Duodenal mucosa (tissue), 2 donors: ENCODE results near the gene TDRD6.

Experiments used
- H3K27ac ChIP-seq: one replicate; pipeline ENCODE4 v1.7.0; 2013; ENCODE audit warnings: low read depth, low read length
- H3K27me3 ChIP-seq, 2 donors: one replicate each; pipeline ENCODE4 v1.7.0; 2013; ENCODE audit warnings: low read length in 2 of 2, control low read depth in 1 of 2; ENCODE audit not compliant: insufficient read depth in 2 of 2, control insufficient read depth in 1 of 2
- H3K36me3 ChIP-seq, 2 donors: one replicate each; pipeline ENCODE4 v1.7.0; 2013; ENCODE audit warnings: low read length in 2 of 2, control low read depth in 1 of 2; ENCODE audit not compliant: insufficient read depth in 2 of 2, control insufficient read depth in 1 of 2
- H3K4me1 ChIP-seq, 2 donors: one replicate each; pipeline ENCODE4 v1.7.0; 2013; ENCODE audit warnings: low read length in 2 of 2, control low read depth in 1 of 2; ENCODE audit not compliant: insufficient read depth in 2 of 2, control insufficient read depth in 1 of 2
- H3K4me3 ChIP-seq, 2 donors: one replicate each; pipeline ENCODE4 v1.7.0; 2013; ENCODE audit warnings: low read length in 2 of 2, low read depth in 1 of 2
- H3K9ac ChIP-seq, 2 donors: one replicate each; pipeline ENCODE4 v1.7.0; 2013; ENCODE audit warnings: low read length in 2 of 2, low read depth in 1 of 2
- H3K9me3 ChIP-seq, 2 donors: one replicate each; pipeline ENCODE4 v1.7.0; 2013; ENCODE audit warnings: low read length in 2 of 2, control low read depth in 1 of 2; ENCODE audit not compliant: control insufficient read depth in 1 of 2

TDRD6 gene

GRCh38 chr6:46652232-46652602 is 35.5 kb upstream of the TDRD6 start:
- no peaks in the 10 kb centered on the region for H3K36me3 ChIP-seq
- H3K9me3 ChIP-seq: no peaks in the 10 kb centered on the region
- H3K27me3 ChIP-seq: peaks cover 4 to 7% of the 10 kb centered on the region in 2 donors
- no peak overlapping the region for H3K27ac ChIP-seq
- peak overlapping the region; percentile 63 to 78 for H3K9ac ChIP-seq
- H3K4me1 ChIP-seq: peaks cover 9 to 10% of the 10 kb centered on the region in 2 donors
- peak overlapping the region; percentile 86 to 87 for H3K4me3 ChIP-seq

GRCh38 chr6:46652603-46653438 is 34.9 kb upstream of the TDRD6 start, which contains the start of the genes CYP39A1 and SLC25A27:
Gene CYP39A1 (minus strand): TSS chr6:46652818. CDS start chr6:46652582, 236 bp downstream.
Gene SLC25A27 (plus strand): TSS chr6:46652975. CDS start chr6:46653193, 218 bp downstream.
- Histone ChIP-seq H3K36me3 (no peaks in the 10 kb centered on the region), H3K4me1 (peaks cover 9 to 10% of the 10 kb centered on the region in 2 donors), H3K27me3 (peaks cover 4 to 7% of the 10 kb centered on the region in 2 donors), H3K9me3 (no peaks in the 10 kb centered on the region), H3K9ac (peak within 1 kb of the TSS; percentile 63 to 78), H3K4me3 (peak within 1 kb of the TSS; percentile 86 to 87), H3K27ac (peak within 1 kb of the TSS; percentile 58)

GRCh38 chr6:46653439-46654195 is 34.1 kb upstream of the TDRD6 start:
- Histone ChIP-seq H3K9me3 (no peaks in the 10 kb centered on the region), H3K9ac (peak overlapping the region; percentile 63 to 78), H3K27me3 (peaks cover 4 to 7% of the 10 kb centered on the region in 2 donors), H3K36me3 (no peaks in the 10 kb centered on the region), H3K4me1 (peaks cover 9 to 10% of the 10 kb centered on the region in 2 donors), H3K27ac (no peak overlapping the region), H3K4me3 (peak overlapping the region; percentile 86 to 87)

GRCh38 chr6:46655803-46656202 is 31.9 kb upstream of the TDRD6 start:
- Histone ChIP-seq H3K4me1 (peaks cover 9% of the 10 kb centered on the region in 2 donors), H3K9me3 (no peaks in the 10 kb centered on the region), H3K4me3 (no peak overlapping the region), H3K36me3 (no peaks in the 10 kb centered on the region), H3K27ac (no peak overlapping the region), H3K9ac (no peak overlapping the region), H3K27me3 (peaks cover 4 to 7% of the 10 kb centered on the region in 2 donors)

- H3K9me3 ChIP-seq: no peaks in the 10 kb centered on the region
- H3K9ac ChIP-seq: no peak overlapping the region
- H3K4me3 ChIP-seq: no peak overlapping the region
- H3K27me3 ChIP-seq: peaks cover 4 to 7% of the 10 kb centered on the region in 2 donors
- H3K4me1 ChIP-seq: peaks cover 4 to 6% of the 10 kb centered on the region in 2 donors
- H3K27ac ChIP-seq: no peak overlapping the region
- no peaks in the 10 kb centered on the region for H3K36me3 ChIP-seq
Measured at GRCh38 chr6:46657642-46658041, 30.0 kb upstream of the TDRD6 start.

GRCh38 chr6:46661483-46661882 is 26.2 kb upstream of the TDRD6 start:
- Histone ChIP-seq H3K4me1 (no peaks in the 10 kb centered on the region), H3K27me3 (no peaks in the 10 kb centered on the region), H3K9ac (no peak overlapping the region), H3K9me3 (no peaks in the 10 kb centered on the region), H3K27ac (no peak overlapping the region), H3K36me3 (no peaks in the 10 kb centered on the region), H3K4me3 (no peak overlapping the region)

- no peaks in the 10 kb centered on the region for H3K9me3 ChIP-seq
Measured at GRCh38 chr6:46667377-46667776, 20.3 kb upstream of the TDRD6 start.

GRCh38 chr6:46674410-46674809 is 13.3 kb upstream of the TDRD6 start:
- H3K4me3 ChIP-seq: no peak overlapping the region
- H3K4me1 ChIP-seq: no peaks in the 10 kb centered on the region
- no peaks in the 10 kb centered on the region for H3K36me3 ChIP-seq
- H3K9me3 ChIP-seq: no peaks in the 10 kb centered on the region
- H3K9ac ChIP-seq: no peak overlapping the region
- H3K27me3 ChIP-seq: no peaks in the 10 kb centered on the region
- H3K27ac ChIP-seq: no peak overlapping the region

More at GRCh38 chr6:46667377-46667776, 20.3 kb upstream of the TDRD6 start:
- Histone ChIP-seq H3K9ac (no peak overlapping the region), H3K36me3 (no peaks in the 10 kb centered on the region), H3K27me3 (no peaks in the 10 kb centered on the region), H3K27ac (no peak overlapping the region), H3K4me1 (no peaks in the 10 kb centered on the region), H3K4me3 (no peak overlapping the region)

GRCh38 chr6:46676604-46677313 is 10.9 kb upstream of the TDRD6 start:
- no peaks in the 10 kb centered on the region for H3K4me1 ChIP-seq
- no peaks in the 10 kb centered on the region for H3K9me3 ChIP-seq
- H3K27ac ChIP-seq: no peak overlapping the region
- H3K9ac ChIP-seq: no peak overlapping the region
- H3K36me3 ChIP-seq: no peaks in the 10 kb centered on the region
- H3K4me3 ChIP-seq: no peak overlapping the region
- H3K27me3 ChIP-seq: no peaks in the 10 kb centered on the region
